ENCODE results near the gene TEX10. TPM values are rescaled to one million over a fixed set of nuclear protein-coding genes. Genes with fewer than 3 reads are reported as not detected.
A peak's percentile ranks its signal among the peaks of the same experiment; 100 is the strongest.

The TEX10 gene
- total and polyA plus RNA-seq, 9 of the 15 experiments (the other 6 are each of a cell fraction or from before 2014, with no cell fraction given), result 27.8 to 60.0 (median 47.9) TPM

- intact Hi-C loops (cut with micrococcal nuclease) (no loop called here), in situ Hi-C loops (cut with MboI) (no loop called here)
- H3K27me3 ChIP-seq (ENCODE audit: control insufficient read depth in 2 of 2, insufficient read depth in 2 of 2, low read length in 2 of 2), result no peaks in the 10 kb centered on the region
- no peak overlapping the region for H3K4me2 ChIP-seq (ENCODE audit: insufficient read depth, low read length)
- peaks cover 5% of the 10 kb centered on the region; the same call in 1 of the 2 replicates for H3K9me3 ChIP-seq (replicated peaks; ENCODE audit: control insufficient read depth, insufficient read depth, low read depth, low read length)
- ATAC-seq, result peak; percentile 49; the same call in 2 of the 3 replicates
- no peaks in the 10 kb centered on the region for H3K79me2 ChIP-seq (ENCODE audit: control insufficient read depth, insufficient read depth, low read length)
- H3K9me1 ChIP-seq (ENCODE audit: control insufficient read depth, insufficient read depth, low read length), result no peaks in the 10 kb centered on the region
- POLR2A ChIA-PET, result no interaction called here
- TF ChIP-seq GMEB1 (CRISPR knock-in tag; IDR thresholded peaks at IDR 0.05) (no peak), L3MBTL2 (IDR thresholded peaks at IDR 0.05) (peak; percentile 26; the same call in 1 of the 2 replicates), PHB (CRISPR knock-in tag; IDR thresholded peaks at IDR 0.05) (no peak), STAT5B (CRISPR knock-in tag; IDR thresholded peaks at IDR 0.05) (no peak), CBFA2T3 (IDR thresholded peaks at IDR 0.05) (0 out of 2 replicates have a peak, but pooled peaks have one; percentile 28), MAFG (tag; conservative IDR thresholded peaks at IDR 0.05) (0 out of 2 replicates have a peak, but pooled peaks have one; percentile 10), ZNF316 (IDR thresholded peaks at IDR 0.05) (0 out of 2 replicates have a peak, but pooled peaks have one; percentile 23)
- 52% methylated on average over 5 of the region's 5 CpGs for WGBS (ENCODE audit: insufficient coverage, low coverage, missing lambda C conversion rate)
- no peak for FAIRE-seq
- H3K27ac ChIP-seq (ENCODE audit: extremely low read depth, low read depth, low read length), result no peak overlapping the region
- H2AFZ ChIP-seq (ENCODE audit: low read depth, low read length), result no peak overlapping the region
- H3K4me1 ChIP-seq (replicated peaks in 1 of 2; ENCODE audit: control insufficient read depth in 2 of 2, insufficient read depth in 2 of 2, low read length in 2 of 2), result peaks cover 0 to 2% of the 10 kb centered on the region in 2 experiments; a peak in 3 of 5 replicates
- no peak for DNase-seq (ENCODE audit: extremely low read depth in 1 of 4, low spot score in 3 of 4)
- H3K36me3 ChIP-seq (ENCODE audit: control insufficient read depth, insufficient read depth, low read length), result no peaks in the 10 kb centered on the region
- H3K9ac ChIP-seq (ENCODE audit: insufficient read depth in 1 of 2, low read depth in 2 of 2, low read length in 2 of 2), result no peak overlapping the region
- no peak overlapping the region for H3K4me3 ChIP-seq
- no TSS peak for BruUV-seq (replicated peaks)
- CTCF ChIA-PET (ENCODE audit: low intra/inter-chr PET ratio), result no interaction called here
- no peaks in the 10 kb centered on the region for H4K20me1 ChIP-seq (replicated peaks; ENCODE audit: control insufficient read depth, insufficient read depth, low read length)
These were observed 22.9 kb upstream of the TEX10 start for GRCh38 chr9:100375658-100376057.
